ENCODE results near the gene MAP3K5.
"Not testable (repeated sequence)": the region's sequence is repeated elsewhere in the genome, so short reads cannot be mapped to it uniquely, and the experiment has no call there.

The MAP3K5 gene

GRCh38 chr6:136599329-136600011, 192.8 kb downstream of the MAP3K5 start:
- DNase-seq, result no peak

- no peak for DNase-seq
These were observed 194.2 kb downstream of the MAP3K5 start for GRCh38 chr6:136598048-136598447.

- DNase-seq, result no peak
These were observed 197.6 kb downstream of the MAP3K5 start for GRCh38 chr6:136594671-136595070.

GRCh38 chr6:136593748-136594490, 198.4 kb downstream of the MAP3K5 start:
- no peak for DNase-seq

GRCh38 chr6:136592930-136593673, 199.2 kb downstream of the MAP3K5 start:
- DNase-seq, result no peak

- no peak for DNase-seq
These were observed 200.7 kb downstream of the MAP3K5 start for GRCh38 chr6:136591617-136592016.

- DNase-seq, result not testable (repeated sequence)
These were observed 201.4 kb downstream of the MAP3K5 start for GRCh38 chr6:136590846-136591245.

- no peak for DNase-seq
These were observed 204.8 kb downstream of the MAP3K5 start for GRCh38 chr6:136587527-136587926.

GRCh38 chr6:136586295-136586694, 206.0 kb downstream of the MAP3K5 start:
- DNase-seq, result no peak

GRCh38 chr6:136585523-136585922, 206.8 kb downstream of the MAP3K5 start:
- DNase-seq, result not testable (repeated sequence)

GRCh38 chr6:136584290-136584689, 208.0 kb downstream of the MAP3K5 start:
- DNase-seq, result not testable (repeated sequence)

- no peak for DNase-seq
These were observed 209.4 kb downstream of the MAP3K5 start for GRCh38 chr6:136582711-136583471.

- DNase-seq, result no peak
These were observed 212.5 kb downstream of the MAP3K5 start for GRCh38 chr6:136579800-136580199.

- no peak for DNase-seq
These were observed 215.5 kb downstream of the MAP3K5 start for GRCh38 chr6:136576821-136577220.

- no peak for DNase-seq
These were observed 220.8 kb downstream of the MAP3K5 start for GRCh38 chr6:136571496-136571895.

- no peak for DNase-seq
These were observed 221.2 kb downstream of the MAP3K5 start for GRCh38 chr6:136571065-136571464.

GRCh38 chr6:136568129-136568528, 224.1 kb downstream of the MAP3K5 start:
- no peak for DNase-seq

GRCh38 chr6:136567688-136568087, 224.6 kb downstream of the MAP3K5 start:
- no peak for DNase-seq

- no peak for DNase-seq
These were observed 225.4 kb downstream of the MAP3K5 start for GRCh38 chr6:136566851-136567250.

GRCh38 chr6:136566007-136566487, 226.2 kb downstream of the MAP3K5 start:
- DNase-seq, result no peak

- DNase-seq, result no peak
These were observed 228.1 kb downstream of the MAP3K5 start for GRCh38 chr6:136564180-136564579.

- DNase-seq, result no peak
These were observed 228.7 kb downstream of the MAP3K5 start for GRCh38 chr6:136563386-136564152.

All from SHP77 treated with DMSO at 0.1 percent for 48 hours (cell line).